HepG2 (cell line): ENCODE measurements around the gene TMEM238. TPM values are rescaled to one million over a fixed set of nuclear protein-coding genes. Genes with fewer than 3 reads are reported as not detected.
A peak's percentile ranks its signal among the peaks of the same experiment; 100 is the strongest.

Source experiments
- CBX1 ChIP-seq: IDR thresholded peaks from one replicate; pipeline ENCODE4 v1.6.1; 2016; ENCODE audit warnings: antibody characterized with exemption, low read depth
- KMT2B ChIP-seq: IDR thresholded peaks from 2 replicates; pipeline ENCODE4 v1.6.1; 2016; ENCODE audit warnings: missing genetic modification reagents, missing compliant biosample characterization
- MYNN ChIP-seq: sonication (generic); formaldehyde crosslinking; IDR thresholded peaks from 2 replicates; pipeline ENCODE4 v1.4.0; 2020; ENCODE audit warnings: mild to moderate bottlenecking, low read depth, missing genetic modification reagents
- NFIB ChIP-seq: sonication (generic); formaldehyde crosslinking; IDR thresholded peaks from 2 replicates; pipeline ENCODE4 v1.9.0; 2021; ENCODE audit warnings: missing genetic modification reagents, mild to moderate bottlenecking, borderline replicate concordance
- PCBP2 ChIP-seq: fragments of 200-400 bp; formaldehyde crosslinking; optimal IDR thresholded peaks from 2 replicates; pipeline ENCODE3; 2018; ENCODE audit warnings: low read length, low read depth; ENCODE audit not compliant: poor library complexity, severe bottlenecking
- PRDM10 ChIP-seq: sonication (generic); formaldehyde crosslinking; IDR thresholded peaks from 2 replicates; pipeline ENCODE4 v1.4.0; 2020; ENCODE audit warnings: low read depth, missing genetic modification reagents
- TBL1XR1 ChIP-seq: fragments of 150-350 bp; IDR thresholded peaks from 2 replicates; pipeline ENCODE4 v1.6.1; 2014; ENCODE audit warnings: borderline replicate concordance, low read length; ENCODE audit not compliant: partially characterized antibody
- ZBTB14 ChIP-seq: sonication (generic); formaldehyde crosslinking; IDR thresholded peaks from 2 replicates; pipeline ENCODE4 v1.4.0; 2020; ENCODE audit warnings: missing genetic modification reagents
- ZBTB21 ChIP-seq: sonication (generic); formaldehyde crosslinking; IDR thresholded peaks from 2 replicates; pipeline ENCODE4 v1.4.0; 2020; ENCODE audit warnings: missing genetic modification reagents
- ZFP37 ChIP-seq: sonication (generic); formaldehyde crosslinking; IDR thresholded peaks from 2 replicates; pipeline ENCODE4 v1.4.0; 2020; ENCODE audit warnings: missing genetic modification reagents, borderline replicate concordance
- ZNF513 ChIP-seq: sonication (generic); formaldehyde crosslinking; conservative IDR thresholded peaks from 2 replicates; pipeline ENCODE4 v1.5.0; 2020; ENCODE audit warnings: missing genetic modification reagents
- ZNF616 ChIP-seq: sonication (generic); formaldehyde crosslinking; IDR thresholded peaks from 2 replicates; pipeline ENCODE4 v1.5.0; 2020; ENCODE audit warnings: low read depth, mild to moderate bottlenecking, missing genetic modification reagents
- ZNF772 ChIP-seq: sonication (generic); formaldehyde crosslinking; IDR thresholded peaks from 2 replicates; pipeline ENCODE4 v1.5.0; 2020; ENCODE audit warnings: mild to moderate bottlenecking, missing genetic modification reagents
- polyA plus RNA-seq, 8 experiments: library from polyadenylated mRNA; depleted of rRNA in 3 of 8; stranded (reverse) in 7 of 8; unstranded in 1 of 8; fragments of >200 nt; fragmentation: Illumina TruSeq in 4 of 8; extraction: Trizol in 4 of 8; gene quantifications; 2 replicates each; pipeline versions ENCODE4 v1.2.1 to v1.2.3, GENCODE V29; 2011 to 2016; ENCODE audit warnings: low read depth in 4 of 8, missing spikeins in 1 of 8, mixed read lengths in 1 of 8; ENCODE audit not compliant: insufficient read depth in 1 of 8
- total RNA-seq, 5 experiments: library from RNA; depleted of rRNA; stranded (reverse); fragments of >200 nt; fragmentation: Illumina TruSeq; extraction: Trizol; gene quantifications; 2 replicates each; pipeline ENCODE4 v1.2.3, GENCODE V29; 2016; ENCODE audit warnings: low read depth in 1 of 5
- TF ChIP-seq, protein P1 (sequence below): sonication (generic); formaldehyde crosslinking; conservative IDR thresholded peaks from 2 replicates; pipeline ENCODE4 v1.4.0; 2020; ENCODE audit warnings: mild to moderate bottlenecking, missing genetic modification reagents, moderate library complexity
- TF ChIP-seq, protein P2 (sequence below): sonication (generic); formaldehyde crosslinking; IDR thresholded peaks from 2 replicates; pipeline ENCODE4 v1.4.0; 2020; ENCODE audit warnings: missing genetic modification reagents

The TMEM238 gene
- total and polyA plus RNA-seq, 2 of the 13 experiments (the other 11 are each of a cell fraction or from before 2014, with no cell fraction given), result not detected

DNA sequence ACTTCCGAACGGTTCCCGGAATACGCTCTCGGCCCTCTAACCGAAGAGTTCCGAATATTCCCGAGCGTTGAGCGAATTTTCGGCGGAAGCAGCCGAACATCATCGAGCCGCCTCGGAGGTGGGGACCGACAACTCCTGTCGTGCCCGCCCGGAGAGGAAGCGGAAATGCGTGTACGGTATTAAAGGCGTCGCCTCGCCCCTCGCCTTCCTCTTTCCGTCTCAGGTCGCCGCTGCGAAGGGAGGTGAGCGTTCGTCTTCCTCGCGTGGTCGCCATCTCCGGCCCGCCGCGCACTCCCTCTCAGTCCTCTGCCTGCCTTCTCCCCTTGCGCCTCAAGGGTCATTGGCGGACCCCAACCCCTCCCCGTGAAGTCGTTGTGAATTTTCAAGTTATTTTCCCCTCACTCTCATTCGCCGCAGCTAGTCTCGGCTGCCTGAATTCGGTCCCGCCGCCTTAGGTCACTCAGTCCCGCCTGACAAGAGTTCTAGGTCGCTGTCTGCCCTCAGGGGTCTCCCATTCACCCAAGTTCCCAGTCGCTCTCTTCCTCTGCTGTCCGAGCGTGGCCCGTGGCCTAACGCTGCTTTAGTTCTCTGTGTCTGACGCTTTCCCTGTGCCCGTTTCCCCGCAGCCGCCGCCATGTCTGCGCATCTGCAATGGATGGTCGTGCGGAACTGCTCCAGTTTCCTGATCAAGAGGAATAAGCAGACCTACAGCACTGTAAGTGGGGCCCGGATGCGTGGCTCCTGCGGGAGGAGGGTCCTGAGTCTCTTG lies 1.8 kb upstream of the TMEM238 start, which contains the start of gene RPL28 (continued):
- TF ChIP-seq ZNF513 (CRISPR knock-in tag), result no peak
- peak; percentile 52; the same call in 1 of the 2 replicates for TF ChIP-seq ZFP37
- TF ChIP-seq, protein P1, sequence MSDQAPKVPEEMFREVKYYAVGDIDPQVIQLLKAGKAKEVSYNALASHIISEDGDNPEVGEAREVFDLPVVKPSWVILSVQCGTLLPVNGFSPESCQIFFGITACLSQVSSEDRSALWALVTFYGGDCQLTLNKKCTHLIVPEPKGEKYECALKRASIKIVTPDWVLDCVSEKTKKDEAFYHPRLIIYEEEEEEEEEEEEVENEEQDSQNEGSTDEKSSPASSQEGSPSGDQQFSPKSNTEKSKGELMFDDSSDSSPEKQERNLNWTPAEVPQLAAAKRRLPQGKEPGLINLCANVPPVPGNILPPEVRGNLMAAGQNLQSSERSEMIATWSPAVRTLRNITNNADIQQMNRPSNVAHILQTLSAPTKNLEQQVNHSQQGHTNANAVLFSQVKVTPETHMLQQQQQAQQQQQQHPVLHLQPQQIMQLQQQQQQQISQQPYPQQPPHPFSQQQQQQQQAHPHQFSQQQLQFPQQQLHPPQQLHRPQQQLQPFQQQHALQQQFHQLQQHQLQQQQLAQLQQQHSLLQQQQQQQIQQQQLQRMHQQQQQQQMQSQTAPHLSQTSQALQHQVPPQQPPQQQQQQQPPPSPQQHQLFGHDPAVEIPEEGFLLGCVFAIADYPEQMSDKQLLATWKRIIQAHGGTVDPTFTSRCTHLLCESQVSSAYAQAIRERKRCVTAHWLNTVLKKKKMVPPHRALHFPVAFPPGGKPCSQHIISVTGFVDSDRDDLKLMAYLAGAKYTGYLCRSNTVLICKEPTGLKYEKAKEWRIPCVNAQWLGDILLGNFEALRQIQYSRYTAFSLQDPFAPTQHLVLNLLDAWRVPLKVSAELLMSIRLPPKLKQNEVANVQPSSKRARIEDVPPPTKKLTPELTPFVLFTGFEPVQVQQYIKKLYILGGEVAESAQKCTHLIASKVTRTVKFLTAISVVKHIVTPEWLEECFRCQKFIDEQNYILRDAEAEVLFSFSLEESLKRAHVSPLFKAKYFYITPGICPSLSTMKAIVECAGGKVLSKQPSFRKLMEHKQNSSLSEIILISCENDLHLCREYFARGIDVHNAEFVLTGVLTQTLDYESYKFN (CRISPR knock-in tag), result 0 out of 2 replicates have a peak, but pooled peaks have one; percentile 12
- TF ChIP-seq ZBTB21 (CRISPR knock-in tag), result no peak; the same call in 1 of the 2 replicates
- TF ChIP-seq NFIB (CRISPR knock-in tag), result no peak
- TF ChIP-seq ZNF616 (CRISPR knock-in tag), result no peak; the same call in 1 of the 2 replicates
- TF ChIP-seq MYNN (CRISPR knock-in tag), result no peak
- TF ChIP-seq KMT2B, result peak; percentile 25; the same call in 1 of the 2 replicates
- TF ChIP-seq CBX1, result peak; percentile 87
- TF ChIP-seq ZNF772 (CRISPR knock-in tag), result peak; percentile 88; the same call in 1 of the 2 replicates
- TF ChIP-seq PCBP2, result no peak
- TF ChIP-seq PRDM10 (CRISPR knock-in tag), result no peak
- TF ChIP-seq, protein P2, sequence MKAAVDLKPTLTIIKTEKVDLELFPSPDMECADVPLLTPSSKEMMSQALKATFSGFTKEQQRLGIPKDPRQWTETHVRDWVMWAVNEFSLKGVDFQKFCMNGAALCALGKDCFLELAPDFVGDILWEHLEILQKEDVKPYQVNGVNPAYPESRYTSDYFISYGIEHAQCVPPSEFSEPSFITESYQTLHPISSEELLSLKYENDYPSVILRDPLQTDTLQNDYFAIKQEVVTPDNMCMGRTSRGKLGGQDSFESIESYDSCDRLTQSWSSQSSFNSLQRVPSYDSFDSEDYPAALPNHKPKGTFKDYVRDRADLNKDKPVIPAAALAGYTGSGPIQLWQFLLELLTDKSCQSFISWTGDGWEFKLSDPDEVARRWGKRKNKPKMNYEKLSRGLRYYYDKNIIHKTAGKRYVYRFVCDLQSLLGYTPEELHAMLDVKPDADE (CRISPR knock-in tag), result no peak
- TF ChIP-seq TBL1XR1, result peak; percentile 16
- TF ChIP-seq ZBTB14 (CRISPR knock-in tag), result 0 out of 2 replicates have a peak, but pooled peaks have one; percentile 33
